ENCODE data around the gene EFHD1.
"Not testable (repeated sequence)": the region's sequence is repeated elsewhere in the genome, so short reads cannot be mapped to it uniquely, and the experiment has no call there.

The EFHD1 gene

DNA sequence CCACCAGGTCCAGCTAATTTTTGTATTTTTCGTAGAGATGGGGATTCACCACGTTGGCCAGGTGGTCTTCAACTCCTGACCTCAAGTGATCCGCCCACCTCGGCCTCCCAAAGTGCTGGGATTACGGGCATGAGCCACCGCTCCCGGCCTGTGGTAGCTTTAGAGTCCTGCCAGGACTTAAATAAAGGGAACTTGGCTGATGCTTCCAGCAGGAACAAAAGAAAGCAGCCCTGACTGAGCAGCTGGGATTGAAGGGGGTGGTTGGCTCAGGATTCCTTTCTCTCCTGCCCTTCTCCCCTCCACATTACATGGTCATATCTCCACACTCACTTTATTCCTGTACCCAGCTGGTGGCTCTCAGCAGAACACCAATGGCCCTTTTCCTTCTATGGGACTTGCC lies 20.0 kb downstream of the EFHD1 start:
- no peak overlapping the region for H3K4me3 Mint-ChIP-seq
- H3K4me1 Mint-ChIP-seq (ENCODE audit: low read depth), result no peaks in the 10 kb centered on the region
- H3K27ac Mint-ChIP-seq, result no peak overlapping the region
- H3K27me3 Mint-ChIP-seq, result no peaks in the 10 kb centered on the region
- no peaks in the 10 kb centered on the region for H3K36me3 Mint-ChIP-seq (ENCODE audit: low read depth)
- H3K9me3 Mint-ChIP-seq, result no peaks in the 10 kb centered on the region

DNA sequence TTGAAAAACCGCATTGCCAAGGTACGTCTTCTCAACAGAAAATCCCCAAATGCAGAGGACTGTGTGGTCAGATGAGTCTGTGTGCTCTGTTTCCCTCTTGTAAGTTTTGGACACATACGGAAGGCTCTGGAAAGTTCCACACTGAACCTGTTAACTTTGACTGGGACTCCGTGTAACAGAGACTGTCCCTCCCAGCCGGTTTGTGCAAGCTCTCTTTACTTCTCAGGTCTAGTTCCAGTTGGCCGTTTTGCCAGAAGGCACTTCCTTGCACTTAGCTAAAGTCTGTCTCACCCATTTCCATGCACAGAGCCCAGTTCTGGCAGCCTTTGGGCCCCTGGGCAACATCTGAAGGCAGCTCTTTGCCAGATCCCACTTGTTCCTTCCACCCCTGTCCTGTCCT lies 22.0 kb downstream of the EFHD1 start:
- no peaks in the 10 kb centered on the region for H3K36me3 Mint-ChIP-seq (ENCODE audit: low read depth)
- no peak overlapping the region for H3K4me3 Mint-ChIP-seq

DNA sequence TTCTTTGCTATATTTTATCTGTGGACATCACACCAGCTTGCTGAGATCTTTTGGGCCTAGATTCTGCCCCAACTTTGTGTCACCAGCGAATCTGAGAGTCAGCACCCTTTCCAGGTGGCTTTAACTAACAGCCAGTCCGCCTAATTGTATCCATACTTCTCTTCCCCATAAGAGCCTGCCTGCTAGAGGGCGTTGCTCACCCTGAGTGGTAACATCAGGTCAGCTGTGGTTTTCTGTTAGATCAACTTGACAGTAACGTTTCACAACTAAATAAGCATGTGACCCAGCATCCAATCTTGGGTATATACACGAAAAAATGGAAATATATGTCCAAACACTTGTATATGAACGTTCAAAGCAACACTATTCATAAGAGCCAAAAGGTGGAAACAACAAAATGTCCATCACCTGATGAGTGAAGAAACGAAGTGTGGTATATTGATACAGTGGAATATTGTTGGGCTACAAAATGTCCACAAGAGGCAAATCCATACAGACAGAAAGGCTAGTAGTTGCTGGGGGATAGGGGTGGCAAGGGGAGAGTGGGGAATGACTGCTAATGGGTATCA lies 24.9 kb downstream of the EFHD1 start:
- Mint-ChIP-seq H3K36me3 (ENCODE audit: low read depth) (no peaks in the 10 kb centered on the region), H3K27ac (no peak overlapping the region), H3K9me3 (no peaks in the 10 kb centered on the region), H3K27me3 (no peaks in the 10 kb centered on the region), H3K4me3 (no peak overlapping the region), H3K4me1 (ENCODE audit: low read depth) (no peaks in the 10 kb centered on the region)

More for the DNA sequence above, 22.0 kb downstream of the EFHD1 start:
- no peaks in the 10 kb centered on the region for H3K9me3 Mint-ChIP-seq
- no peak overlapping the region for H3K27ac Mint-ChIP-seq
- H3K27me3 Mint-ChIP-seq, result no peaks in the 10 kb centered on the region
- H3K4me1 Mint-ChIP-seq (ENCODE audit: low read depth), result no peaks in the 10 kb centered on the region

DNA sequence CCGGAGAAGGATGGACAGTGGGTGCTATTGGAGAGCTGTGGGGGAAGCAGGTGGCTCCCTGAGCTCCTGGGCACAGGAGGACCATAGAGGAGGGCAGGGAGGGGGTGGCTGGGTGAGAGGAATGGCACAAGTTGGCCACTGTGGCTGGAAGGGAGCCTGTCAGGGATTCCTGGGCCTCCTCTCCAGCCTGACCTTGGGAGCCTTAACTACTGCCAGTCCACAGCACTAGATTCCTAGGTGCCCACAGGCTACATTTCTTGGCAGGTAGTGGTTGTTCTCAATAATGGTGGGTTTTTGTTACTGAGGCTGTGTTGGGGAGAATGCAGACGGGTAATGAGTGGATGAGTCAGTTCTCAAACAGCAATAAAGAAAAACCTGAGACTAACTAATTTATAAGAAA lies 26.0 kb downstream of the EFHD1 start:
- Mint-ChIP-seq H3K4me1 (ENCODE audit: low read depth) (no peaks in the 10 kb centered on the region), H3K27me3 (no peaks in the 10 kb centered on the region), H3K36me3 (ENCODE audit: low read depth) (no peaks in the 10 kb centered on the region), H3K27ac (peak overlapping the region; percentile 66), H3K4me3 (no peak overlapping the region), H3K9me3 (no peaks in the 10 kb centered on the region)

DNA sequence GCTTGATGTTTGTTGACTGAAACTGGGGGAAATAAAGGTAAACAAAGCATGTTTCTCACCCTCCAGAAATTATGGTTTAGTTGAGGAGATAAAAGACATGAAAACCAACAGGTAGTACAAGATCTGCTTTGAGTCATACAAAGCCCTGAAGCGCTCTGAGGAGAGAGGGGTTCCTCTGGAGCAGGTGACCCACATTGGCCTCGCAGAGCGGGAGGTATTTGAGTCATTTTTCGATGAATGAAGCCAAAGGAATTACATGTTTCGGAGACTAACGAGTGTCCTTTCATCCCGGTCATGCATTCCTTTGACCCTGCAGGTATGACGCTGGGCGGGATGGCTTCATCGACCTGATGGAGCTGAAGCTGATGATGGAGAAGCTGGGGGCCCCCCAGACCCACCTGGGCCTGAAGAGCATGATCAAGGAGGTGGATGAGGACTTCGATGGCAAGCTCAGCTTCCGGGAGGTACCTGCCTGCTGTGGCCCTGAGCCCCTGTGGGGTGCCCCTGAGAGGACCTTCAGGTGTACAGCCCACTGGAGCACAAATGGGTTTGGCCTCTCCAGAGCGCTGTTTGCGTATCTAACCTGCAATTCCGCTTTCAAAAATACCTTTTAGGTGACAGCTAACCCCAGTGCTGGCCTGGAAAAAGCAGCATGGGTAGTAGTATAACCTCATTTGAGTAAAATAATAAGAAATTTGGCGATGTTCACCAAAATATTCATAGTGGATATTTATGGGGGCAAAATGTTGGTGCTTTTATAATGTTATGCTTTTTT lies 29.3 kb downstream of the EFHD1 start:
- H3K27me3 Mint-ChIP-seq, result no peaks in the 10 kb centered on the region
- H3K27ac Mint-ChIP-seq, result no peak overlapping the region
- no peaks in the 10 kb centered on the region for H3K9me3 Mint-ChIP-seq
- no peaks in the 10 kb centered on the region for H3K4me1 Mint-ChIP-seq (ENCODE audit: low read depth)
- H3K4me3 Mint-ChIP-seq, result no peak overlapping the region
- no peaks in the 10 kb centered on the region for H3K36me3 Mint-ChIP-seq (ENCODE audit: low read depth)

DNA sequence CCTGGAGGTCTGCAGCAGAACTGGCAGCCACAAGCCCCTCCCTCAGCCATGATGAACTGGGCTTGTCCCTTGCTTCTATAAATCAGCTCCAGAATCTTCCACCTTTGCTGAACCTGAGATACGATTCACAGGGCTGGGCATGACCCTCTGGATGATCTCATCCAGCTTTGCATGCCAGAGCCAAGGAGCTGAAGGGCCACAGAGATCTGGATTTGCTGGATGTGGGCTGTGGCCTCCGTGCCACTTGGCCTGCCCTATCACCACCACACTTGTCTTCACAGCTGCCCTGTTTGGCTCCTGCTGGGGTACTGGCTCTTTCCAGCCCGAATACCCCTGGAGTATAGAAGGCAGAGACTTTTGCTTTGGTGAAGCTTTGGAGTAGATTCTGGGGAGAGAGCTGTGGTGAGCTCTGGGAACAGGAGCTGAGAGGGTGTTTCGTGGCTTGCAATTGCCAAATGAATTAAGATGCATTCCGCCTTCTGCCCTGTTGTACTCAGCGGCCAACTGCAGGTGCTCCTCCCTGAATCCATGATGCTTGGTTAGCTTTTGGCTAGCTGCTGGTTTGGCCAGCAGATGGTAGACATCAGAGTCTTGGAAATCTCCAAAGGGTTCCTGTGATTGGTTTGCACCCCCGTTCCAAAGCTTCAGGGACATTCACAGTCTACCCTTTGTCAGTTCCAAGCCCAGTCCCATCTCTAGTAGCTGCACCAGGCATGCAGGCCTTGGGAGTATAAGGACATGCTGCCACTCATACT lies 32.8 kb downstream of the EFHD1 start:
- Mint-ChIP-seq H3K4me1 (ENCODE audit: low read depth) (no peaks in the 10 kb centered on the region), H3K36me3 (ENCODE audit: low read depth) (no peaks in the 10 kb centered on the region), H3K9me3 (no peaks in the 10 kb centered on the region), H3K4me3 (no peak overlapping the region), H3K27me3 (peaks cover 4% of the 10 kb centered on the region), H3K27ac (no peak overlapping the region)

DNA sequence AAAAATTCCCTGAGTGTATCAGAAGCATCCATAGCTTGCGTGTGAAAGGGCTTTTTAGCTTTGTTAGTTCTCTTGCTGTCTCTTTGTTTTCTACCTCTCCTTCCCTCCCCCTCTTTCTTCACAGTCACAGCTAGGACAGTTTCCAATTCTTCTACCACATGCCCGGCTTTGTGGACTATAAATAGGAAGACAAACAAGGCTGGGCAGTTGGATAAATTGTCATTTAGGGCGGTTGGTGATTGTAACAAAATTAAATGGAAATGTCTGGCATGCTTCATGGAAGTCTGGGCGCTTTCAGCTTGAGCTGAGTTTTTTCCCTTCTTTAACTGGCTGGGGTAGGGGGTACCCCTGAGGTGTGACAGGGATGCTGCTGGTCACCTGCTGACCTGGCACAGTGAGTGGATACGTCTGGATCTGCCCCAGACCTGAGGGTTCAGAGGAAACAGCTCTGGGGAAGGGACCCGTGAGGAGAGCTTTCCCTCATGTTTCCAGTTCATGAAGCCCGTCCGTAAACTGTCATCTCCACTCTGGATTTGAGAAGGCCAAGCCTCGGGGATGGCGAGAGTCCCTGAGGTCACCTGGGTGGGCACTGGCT lies 34.7 kb downstream of the EFHD1 start:
- no peak overlapping the region for H3K27ac Mint-ChIP-seq
- no peaks in the 10 kb centered on the region for H3K36me3 Mint-ChIP-seq (ENCODE audit: low read depth)
- H3K9me3 Mint-ChIP-seq, result no peaks in the 10 kb centered on the region
- H3K27me3 Mint-ChIP-seq, result peaks cover 4% of the 10 kb centered on the region
- no peak overlapping the region for H3K4me3 Mint-ChIP-seq
- no peaks in the 10 kb centered on the region for H3K4me1 Mint-ChIP-seq (ENCODE audit: low read depth)

DNA sequence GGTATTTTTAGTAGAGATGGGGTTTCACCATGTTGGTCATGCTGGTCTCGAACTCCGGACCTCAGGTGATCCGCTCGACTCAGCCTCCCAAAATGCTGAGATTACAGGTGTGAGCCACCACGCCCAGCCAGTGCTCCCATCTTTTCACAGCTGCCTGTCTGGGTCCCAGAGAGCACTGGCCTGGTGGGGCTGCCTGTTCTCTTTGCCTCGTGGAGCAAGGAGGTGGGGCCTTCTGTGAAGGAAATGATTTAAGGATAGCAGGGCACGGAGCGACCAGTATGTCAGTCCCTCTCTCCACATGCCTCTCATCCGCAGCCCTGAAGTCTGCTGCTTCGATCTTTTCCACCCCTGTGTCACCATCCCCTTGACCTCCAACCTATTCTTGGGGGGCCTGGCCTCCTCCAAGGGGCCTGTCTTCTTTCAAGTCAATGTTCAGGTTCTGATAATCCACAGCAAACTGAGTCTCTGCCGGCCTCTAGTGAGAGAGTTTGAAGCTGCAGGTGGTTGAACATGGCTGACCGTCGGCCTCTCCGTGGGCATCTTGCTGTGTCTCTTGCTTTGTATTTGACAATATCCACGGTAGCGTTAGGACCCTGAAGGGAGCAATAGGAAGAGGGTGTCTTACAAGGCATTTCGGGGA lies 35.5 kb downstream of the EFHD1 start:
- no peak overlapping the region for H3K4me3 Mint-ChIP-seq
- peaks cover 4% of the 10 kb centered on the region for H3K27me3 Mint-ChIP-seq
- no peaks in the 10 kb centered on the region for H3K9me3 Mint-ChIP-seq
- H3K4me1 Mint-ChIP-seq (ENCODE audit: low read depth), result no peaks in the 10 kb centered on the region
- no peak overlapping the region for H3K27ac Mint-ChIP-seq
- H3K36me3 Mint-ChIP-seq (ENCODE audit: low read depth), result no peaks in the 10 kb centered on the region

DNA sequence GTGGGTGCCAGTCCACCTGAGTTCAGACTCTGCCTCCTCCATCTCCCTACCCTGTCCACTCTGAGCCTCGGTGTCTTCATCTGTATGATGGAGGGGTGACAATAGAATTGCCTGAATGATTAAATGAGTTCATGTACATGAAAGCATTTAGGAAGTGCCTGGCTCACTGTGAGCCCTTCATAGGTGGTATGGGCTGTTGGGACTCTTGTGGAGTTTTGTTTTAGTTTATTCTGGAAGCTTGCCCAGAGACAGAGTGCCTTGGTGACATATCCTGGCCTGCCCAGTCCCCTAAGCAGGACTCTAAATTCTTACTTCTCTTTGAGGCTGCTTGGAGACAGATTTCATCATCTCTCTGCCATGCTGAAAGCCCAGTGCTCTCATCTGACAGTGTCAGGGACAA lies 39.2 kb downstream of the EFHD1 start:
- H3K9me3 Mint-ChIP-seq, result no peaks in the 10 kb centered on the region
- H3K27ac Mint-ChIP-seq, result no peak overlapping the region
- H3K4me3 Mint-ChIP-seq, result no peak overlapping the region
- peaks cover 4% of the 10 kb centered on the region for H3K27me3 Mint-ChIP-seq
- H3K36me3 Mint-ChIP-seq (ENCODE audit: low read depth), result no peaks in the 10 kb centered on the region
- no peaks in the 10 kb centered on the region for H3K4me1 Mint-ChIP-seq (ENCODE audit: low read depth)

DNA sequence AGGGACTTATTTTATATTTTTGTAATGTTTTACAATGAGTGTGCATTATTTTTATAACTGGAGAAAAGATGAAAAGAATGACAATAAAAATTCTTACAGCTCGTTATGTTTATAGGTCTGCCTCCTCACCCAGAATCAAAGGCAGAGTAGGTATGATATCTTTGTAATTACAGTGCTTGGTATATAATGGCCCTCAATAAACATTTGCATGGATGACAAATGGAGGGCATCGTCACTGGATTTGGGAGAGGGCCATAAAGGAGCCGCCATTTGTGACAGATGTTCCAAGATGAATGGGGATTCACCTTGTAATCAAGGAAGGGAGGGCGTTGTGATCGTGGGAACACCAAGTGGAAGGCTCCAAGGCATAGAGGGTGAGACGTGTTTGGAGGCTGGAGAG lies 41.1 kb downstream of the EFHD1 start:
- Mint-ChIP-seq H3K4me3 (no peak overlapping the region), H3K27ac (no peak overlapping the region), H3K4me1 (ENCODE audit: low read depth) (no peaks in the 10 kb centered on the region), H3K36me3 (ENCODE audit: low read depth) (no peaks in the 10 kb centered on the region), H3K9me3 (no peaks in the 10 kb centered on the region), H3K27me3 (peaks cover 7% of the 10 kb centered on the region)

DNA sequence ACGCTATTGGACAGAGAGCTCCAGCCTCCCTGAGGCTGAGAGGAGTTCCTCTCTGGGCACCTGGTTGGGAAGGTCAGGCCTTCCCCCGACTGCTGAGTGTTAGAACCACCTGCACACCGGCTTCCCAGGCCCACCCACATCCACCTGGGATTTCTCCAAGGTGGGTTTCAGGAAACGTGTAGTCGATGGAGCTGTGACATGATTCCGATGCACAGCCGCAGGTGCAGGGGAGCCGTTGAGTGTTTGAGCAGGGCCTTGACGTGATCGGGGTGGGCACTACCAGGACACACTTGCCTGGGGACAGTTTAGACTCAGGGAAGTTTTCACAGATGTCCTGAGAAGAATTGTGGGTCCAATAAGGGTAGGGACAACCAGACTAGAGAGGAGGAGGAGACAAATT lies 42.0 kb downstream of the EFHD1 start:
- Mint-ChIP-seq H3K9me3 (no peaks in the 10 kb centered on the region), H3K27me3 (peaks cover 11% of the 10 kb centered on the region), H3K36me3 (ENCODE audit: low read depth) (no peaks in the 10 kb centered on the region), H3K4me1 (ENCODE audit: low read depth) (no peaks in the 10 kb centered on the region), H3K4me3 (no peak overlapping the region), H3K27ac (no peak overlapping the region)

DNA sequence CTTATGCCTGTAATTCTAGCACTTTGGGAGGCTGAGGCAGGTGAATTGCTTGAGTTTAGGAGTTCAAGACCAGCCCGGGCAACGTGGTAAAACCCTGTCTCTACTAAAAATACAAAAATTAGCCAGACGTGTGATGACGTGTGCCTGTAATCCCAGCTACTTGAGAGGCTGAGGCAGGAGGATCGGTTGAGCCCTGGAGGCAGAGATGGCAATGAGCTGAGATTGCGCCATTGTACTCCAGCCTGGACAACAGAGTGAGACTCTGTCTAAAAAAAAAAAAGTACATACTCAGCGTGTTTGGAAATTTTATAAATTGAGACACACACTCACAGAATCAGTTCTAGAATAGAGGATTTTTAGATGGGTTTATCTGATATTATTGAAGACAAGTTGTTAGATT lies 46.6 kb downstream of the EFHD1 start:
- no peak overlapping the region for H3K4me3 Mint-ChIP-seq
- H3K36me3 Mint-ChIP-seq (ENCODE audit: low read depth), result no peaks in the 10 kb centered on the region
- H3K9me3 Mint-ChIP-seq, result no peaks in the 10 kb centered on the region
- H3K4me1 Mint-ChIP-seq (ENCODE audit: low read depth), result no peaks in the 10 kb centered on the region
- H3K27me3 Mint-ChIP-seq, result peaks cover 17% of the 10 kb centered on the region
- H3K27ac Mint-ChIP-seq, result no peak overlapping the region

DNA sequence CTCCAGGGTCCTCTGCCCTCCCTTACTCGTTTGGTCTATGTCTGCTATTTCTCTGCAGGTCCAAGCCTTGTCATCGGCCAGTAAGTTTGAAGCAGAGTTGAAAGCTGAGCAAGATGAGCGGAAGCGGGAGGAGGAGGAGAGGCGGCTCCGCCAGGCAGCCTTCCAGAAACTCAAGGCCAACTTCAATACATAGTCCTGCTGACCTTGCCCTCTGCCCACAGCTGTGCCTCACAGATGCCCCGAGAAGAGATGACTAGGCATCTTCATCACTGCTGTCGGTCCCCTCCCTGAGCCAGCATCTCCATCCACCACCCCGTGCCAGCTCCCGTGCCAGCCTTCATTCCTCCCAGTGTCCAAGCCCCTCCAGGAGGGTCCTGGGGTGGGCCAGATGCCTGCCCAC lies 48.1 kb downstream of the EFHD1 start:
- Mint-ChIP-seq H3K4me3 (no peak overlapping the region), H3K27ac (no peak overlapping the region), H3K36me3 (ENCODE audit: low read depth) (no peaks in the 10 kb centered on the region), H3K9me3 (no peaks in the 10 kb centered on the region), H3K4me1 (ENCODE audit: low read depth) (no peaks in the 10 kb centered on the region), H3K27me3 (peaks cover 17% of the 10 kb centered on the region)

DNA sequence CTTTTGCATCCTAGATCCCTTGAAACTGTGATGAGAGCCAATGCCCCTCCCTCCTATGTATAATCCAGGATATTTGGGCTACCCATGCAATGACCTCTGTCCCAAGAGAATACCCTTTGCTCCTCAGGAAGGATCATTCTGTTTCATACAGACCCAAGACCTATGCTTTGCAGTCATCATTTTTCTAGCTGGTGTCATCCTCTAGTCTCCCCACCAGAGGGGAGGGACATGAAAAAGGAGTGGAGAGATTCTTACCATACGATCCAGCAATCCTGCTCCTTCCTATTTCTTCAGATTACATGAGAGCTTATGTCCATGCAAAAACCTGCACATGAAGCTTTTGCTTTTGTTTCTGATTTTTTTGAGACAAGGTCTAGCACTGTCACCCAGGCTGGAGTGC lies 50.0 kb downstream of the EFHD1 start:
- H3K27me3 Mint-ChIP-seq, result peaks cover 17% of the 10 kb centered on the region
- H3K9me3 Mint-ChIP-seq, result no peaks in the 10 kb centered on the region
- no peak overlapping the region for H3K4me3 Mint-ChIP-seq
- H3K27ac Mint-ChIP-seq, result no peak overlapping the region
- H3K4me1 Mint-ChIP-seq (ENCODE audit: low read depth), result no peaks in the 10 kb centered on the region
- H3K36me3 Mint-ChIP-seq (ENCODE audit: low read depth), result no peaks in the 10 kb centered on the region

DNA sequence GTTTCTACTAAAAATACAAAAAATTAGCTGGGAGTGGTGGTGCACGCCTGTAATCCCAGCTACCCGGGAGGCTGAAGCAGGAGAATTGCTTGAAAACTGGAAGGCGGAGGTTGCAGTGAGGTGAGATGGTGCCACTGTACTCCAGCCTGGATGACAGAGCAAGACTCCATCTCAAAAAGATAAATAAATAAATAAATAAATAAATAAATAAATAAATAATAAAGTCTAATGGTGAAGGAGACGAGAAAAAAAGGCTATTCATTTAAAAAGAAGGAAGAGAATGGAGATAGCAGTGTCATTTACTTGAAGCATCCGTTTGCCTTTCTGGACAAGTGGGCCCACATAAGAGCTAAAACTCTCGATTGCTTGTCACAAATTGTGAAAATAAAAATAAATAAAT lies 52.0 kb downstream of the EFHD1 start:
- H3K4me3 Mint-ChIP-seq; H3K9me3 Mint-ChIP-seq; H3K27ac Mint-ChIP-seq; H3K36me3 Mint-ChIP-seq (ENCODE audit: low read depth); H3K4me1 Mint-ChIP-seq (ENCODE audit: low read depth); H3K27me3 Mint-ChIP-seq: not testable (repeated sequence)

All from stimulated activated naive CD8-positive, alpha-beta T cell treated with anti-CD3 and anti-CD28 coated beads, Interleukin-15, Interleukin-2, amounts not matched to agents 100 ng/mL and 50 ng/mL, for 24 hours (primary cell).